Lower leg skin (tissue), 3 donors: ENCODE data around the gene RPS6KA4.

ENCODE experiments used
- CTCF ChIP-seq, 3 donors: fragments of 450-650 bp; IDR thresholded peaks; one replicate each; pipeline ENCODE4 v1.5.1; 2016; ENCODE audit warnings: antibody characterized with exemption in 3 of 3, mild to moderate bottlenecking in 3 of 3, moderate library complexity in 2 of 3
- POLR2A ChIP-seq, 2 donors: fragments of 450-650 bp; IDR thresholded peaks; one replicate each; pipeline ENCODE4 v1.6.1; 2016 to 2017; ENCODE audit warnings: antibody characterized with exemption in 2 of 2, mild to moderate bottlenecking in 1 of 2, moderate library complexity in 1 of 2

GRCh38 chr11:64330888-64331287, 28.1 kb upstream of the RPS6KA4 start:
- TF ChIP-seq CTCF (IDR thresholded peaks at IDR 0.05): no peak
- TF ChIP-seq POLR2A (IDR thresholded peaks at IDR 0.05): no peak
